UCSD-AML1 (cell line): ENCODE measurements around the gene SLC35G4.
A peak's percentile ranks its signal among the peaks of the same experiment; 100 is the strongest.
"Not testable (repeated sequence)": the region's sequence is repeated elsewhere in the genome, so short reads cannot be mapped to it uniquely, and the experiment has no call there.

Experiments used
- DNase-seq: peaks from one replicate; lab custom pipeline; 2025; ENCODE audit not compliant: unreplicated experiment; lab: John Stamatoyannopoulos, UW

Gene SLC35G4

DNA sequence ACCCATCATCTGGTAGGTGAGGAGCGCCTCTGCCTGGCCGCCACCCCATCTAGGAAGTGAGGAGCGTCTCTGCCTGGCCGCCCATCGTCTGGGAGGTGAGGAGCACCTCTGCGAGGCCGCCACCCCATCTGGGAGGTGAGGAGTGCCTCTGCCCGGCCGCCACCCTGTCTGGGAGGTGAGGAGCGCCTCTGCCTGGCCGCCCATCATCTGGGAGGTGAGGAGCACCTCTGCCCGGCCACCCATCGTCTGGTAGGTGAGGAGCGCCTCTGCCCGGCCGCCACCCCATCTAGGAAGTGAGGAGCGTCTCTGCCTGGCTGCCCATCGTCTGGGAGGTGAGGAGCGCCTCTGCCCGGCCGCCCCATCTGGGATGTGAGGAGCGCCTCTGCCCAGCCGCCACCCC is 4.2 kb downstream of the SLC35G4 start:
- DNase-seq = not testable (repeated sequence)

DNA sequence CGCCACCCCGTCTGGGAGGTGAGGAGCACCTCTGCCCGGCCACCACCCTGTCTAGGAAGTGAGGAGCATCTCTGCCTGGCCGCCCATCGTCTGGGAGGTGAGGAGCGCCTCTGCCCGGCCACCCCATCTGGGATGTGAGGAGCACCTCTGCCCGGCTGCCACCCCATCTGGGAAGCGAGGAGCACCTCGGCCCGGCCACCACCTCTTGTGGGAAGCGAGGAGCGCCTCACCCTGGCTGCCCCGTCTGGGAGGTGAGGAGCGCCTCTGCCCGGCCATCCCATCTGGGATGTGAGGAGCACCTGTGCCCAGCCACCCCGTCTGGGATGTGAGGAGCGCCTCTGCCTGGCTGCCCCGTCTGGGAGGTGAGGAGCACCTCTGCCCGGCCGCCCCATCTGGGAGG is 4.6 kb downstream of the SLC35G4 start:
- DNase-seq = not testable (repeated sequence)

DNA sequence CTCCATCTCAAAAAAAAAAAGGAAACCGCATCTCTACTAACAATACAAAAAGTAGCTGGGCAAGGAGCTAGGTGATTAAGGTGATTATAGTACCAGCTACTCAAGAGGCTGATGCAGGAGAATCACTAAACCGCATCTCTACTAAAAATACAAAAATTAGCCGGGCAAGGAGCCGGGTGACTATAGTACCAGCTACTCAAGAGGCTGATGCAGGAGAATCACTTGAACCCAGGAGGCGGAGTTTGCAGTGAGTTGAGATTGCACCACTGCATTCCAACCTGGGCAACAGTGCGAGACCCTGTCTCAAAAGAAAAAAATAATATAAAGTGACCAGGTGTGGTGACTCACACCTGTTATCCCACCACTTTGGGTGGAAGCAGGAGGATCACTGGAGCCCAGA is 5.6 kb downstream of the SLC35G4 start:
- DNase-seq = not testable (repeated sequence)

DNA sequence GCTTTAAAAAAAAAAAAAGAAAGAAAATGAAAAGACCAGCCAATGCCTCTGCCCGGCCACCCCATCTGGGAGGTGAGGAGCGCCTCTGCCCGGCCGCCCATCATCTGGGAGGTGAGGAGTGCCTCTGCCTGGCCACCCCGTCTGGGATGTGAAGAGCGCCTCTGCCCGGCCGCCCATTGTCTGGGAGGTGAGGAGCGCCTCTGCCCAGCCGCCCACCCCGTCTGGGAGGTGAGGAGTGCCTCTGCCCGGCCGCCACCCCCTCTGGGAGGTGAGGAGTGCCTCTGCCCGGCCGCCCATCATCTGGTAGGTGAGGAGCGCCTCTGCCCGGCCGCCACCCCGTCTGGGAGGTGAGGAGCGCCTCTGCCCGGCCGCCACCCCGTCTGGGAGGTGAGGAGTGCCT is 37.9 kb downstream of the SLC35G4 start:
- not testable (repeated sequence) for DNase-seq

DNA sequence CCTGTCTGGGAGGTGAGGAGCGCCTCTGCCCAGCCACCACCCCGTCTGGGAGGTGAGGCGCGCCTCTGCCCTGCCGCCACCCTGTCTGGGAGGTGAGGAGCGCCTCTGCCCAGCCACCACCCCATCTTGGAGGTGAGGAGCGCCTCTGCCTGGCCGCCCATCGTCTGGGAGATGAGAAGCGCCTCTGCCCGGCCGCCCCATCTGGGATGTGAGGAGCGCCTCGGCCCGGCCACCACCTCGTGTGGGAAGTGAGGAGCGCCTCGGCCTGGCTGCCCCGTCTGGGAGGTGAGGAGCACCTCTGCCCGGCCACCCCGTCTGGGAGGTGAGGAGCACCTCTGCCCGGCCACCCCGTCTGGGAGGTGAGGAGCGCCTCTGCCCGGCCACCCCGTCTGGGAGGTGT is 38.4 kb downstream of the SLC35G4 start:
- not testable (repeated sequence) for DNase-seq

DNA sequence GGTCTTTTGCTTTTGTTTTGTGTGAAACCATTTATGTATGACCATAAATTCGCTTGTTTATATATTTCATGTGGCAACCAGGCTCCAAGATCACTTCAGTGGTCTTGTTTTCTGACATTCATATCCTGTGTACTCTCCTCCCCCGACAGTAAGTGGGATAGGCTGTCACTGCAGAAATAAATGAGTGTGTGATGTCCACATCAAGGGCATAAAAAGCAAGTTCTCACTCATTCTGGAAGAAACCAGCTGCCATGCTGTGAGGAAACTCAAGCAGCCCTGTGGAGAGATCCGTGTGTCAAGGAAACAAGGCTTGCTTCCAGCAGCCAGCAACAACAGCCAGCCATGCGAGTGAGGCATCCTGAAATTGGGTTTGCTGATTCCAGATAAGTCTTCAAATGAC is 40.4 kb downstream of the SLC35G4 start:
- no peak for DNase-seq

DNA sequence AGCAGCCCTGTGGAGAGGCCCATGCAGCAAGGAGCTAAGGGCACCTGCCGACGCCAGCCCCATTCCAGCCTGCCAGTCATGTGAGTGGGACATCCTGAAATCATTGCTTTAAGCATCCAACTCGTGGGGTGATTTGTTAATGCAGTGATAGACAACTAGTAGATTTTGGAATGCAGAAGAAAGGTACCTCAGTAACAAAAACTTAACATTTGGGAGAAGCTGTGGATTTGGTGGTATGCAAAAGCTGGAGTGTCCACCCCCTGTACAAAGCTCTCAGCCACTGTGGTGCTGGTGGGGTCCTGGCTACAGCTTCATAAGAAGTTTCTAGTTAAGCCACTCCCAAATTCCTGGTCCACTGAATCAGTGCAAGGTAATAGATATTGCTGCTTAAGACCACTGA is 42.5 kb downstream of the SLC35G4 start:
- no peak for DNase-seq

DNA sequence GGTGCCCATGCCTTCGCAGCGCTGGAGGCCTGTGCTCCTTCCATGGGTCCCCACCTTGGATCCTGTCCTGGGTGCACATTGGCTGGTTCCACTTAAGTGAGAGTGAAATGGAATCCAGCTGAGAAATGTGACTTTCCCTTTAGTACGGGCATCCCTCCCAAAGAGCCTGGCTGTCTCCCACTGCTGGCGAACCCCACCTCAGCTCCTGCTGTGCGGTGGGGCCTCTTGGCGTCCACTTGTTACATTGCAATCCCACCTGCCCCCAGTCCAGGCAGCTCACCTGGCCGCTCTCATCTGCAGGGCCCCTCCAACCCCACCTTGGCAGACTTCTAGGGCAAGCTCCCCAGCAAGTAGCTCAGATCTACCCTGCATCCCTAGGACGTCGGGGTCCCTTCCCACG is 44.1 kb downstream of the SLC35G4 start:
- DNase-seq = no peak

DNA sequence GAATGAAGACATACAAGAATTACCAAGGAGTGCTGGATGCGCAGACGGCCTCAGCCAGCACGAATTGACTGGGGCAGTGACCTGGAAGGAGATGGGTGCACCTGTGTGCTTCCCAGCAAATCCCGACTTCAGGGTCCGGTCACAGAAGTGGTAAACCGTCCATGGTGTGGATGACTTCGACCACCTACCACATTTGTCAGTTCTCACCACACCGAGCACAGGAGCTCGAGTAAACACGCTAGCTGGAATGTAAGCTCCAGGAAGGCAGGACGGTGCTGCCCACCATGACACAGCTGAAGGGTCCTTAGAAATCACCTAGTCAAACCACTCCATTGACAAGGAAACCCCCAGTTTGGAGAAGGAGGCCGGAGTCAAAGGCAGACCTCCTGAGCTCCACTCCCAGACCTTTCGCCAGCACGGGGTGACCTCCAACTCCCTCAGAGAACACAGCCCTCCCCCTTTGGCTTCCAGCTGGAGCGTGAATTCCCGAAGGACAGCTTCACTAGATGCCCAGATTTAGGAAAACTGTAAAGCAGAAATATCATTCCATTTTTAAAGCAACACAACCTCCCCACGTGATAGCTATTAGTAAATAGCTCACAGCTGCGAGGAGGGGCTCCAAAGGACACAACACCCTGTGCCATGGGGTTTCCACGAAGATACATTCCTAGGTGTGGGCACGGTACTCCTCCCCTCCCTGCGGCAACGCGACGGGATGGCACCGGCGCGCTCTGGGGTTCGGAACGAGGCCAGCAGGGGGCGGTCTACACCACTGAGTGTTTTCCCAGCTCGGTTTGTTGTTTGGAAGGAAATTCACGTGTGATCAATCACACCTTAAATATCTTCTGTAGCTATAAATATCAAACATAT is 45.6 kb downstream of the SLC35G4 start:
- DNase-seq = peak; percentile 37

DNA sequence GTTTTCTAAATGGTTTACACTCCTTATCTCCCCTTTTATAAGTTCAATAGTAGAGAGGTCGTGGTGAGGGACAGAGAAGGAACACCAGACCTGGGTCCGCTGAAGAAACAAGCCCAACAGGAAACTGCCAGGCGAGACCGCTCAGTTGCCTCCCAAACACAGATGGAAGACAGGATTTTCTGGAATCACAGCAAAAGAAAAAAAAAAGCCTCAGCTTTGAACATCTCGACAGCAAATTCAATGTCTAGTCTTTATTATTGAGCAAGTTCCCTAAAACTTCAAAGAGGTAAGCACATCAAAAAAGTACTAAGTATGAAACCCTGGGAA is 46.2 kb downstream of the SLC35G4 start:
- DNase-seq = no peak

DNA sequence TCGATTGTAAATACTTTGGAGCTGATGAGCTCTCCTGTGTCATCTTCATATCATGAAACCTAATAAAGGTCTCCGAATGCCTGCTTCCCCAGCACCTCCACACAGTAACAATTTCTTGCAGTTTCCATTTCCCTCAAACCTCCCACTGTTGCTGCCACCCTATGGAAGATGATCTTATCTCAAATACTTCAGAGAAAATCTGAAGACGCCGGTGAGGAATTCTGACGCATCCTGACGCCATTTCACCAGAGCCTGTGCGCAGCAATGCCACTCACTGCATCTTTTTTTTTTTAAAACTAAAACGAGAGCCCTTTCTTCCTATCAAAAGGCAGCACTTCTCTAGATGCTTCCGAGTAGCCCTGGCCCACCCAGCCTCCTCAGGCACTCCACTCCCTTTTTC is 47.8 kb downstream of the SLC35G4 start:
- no peak for DNase-seq

DNA sequence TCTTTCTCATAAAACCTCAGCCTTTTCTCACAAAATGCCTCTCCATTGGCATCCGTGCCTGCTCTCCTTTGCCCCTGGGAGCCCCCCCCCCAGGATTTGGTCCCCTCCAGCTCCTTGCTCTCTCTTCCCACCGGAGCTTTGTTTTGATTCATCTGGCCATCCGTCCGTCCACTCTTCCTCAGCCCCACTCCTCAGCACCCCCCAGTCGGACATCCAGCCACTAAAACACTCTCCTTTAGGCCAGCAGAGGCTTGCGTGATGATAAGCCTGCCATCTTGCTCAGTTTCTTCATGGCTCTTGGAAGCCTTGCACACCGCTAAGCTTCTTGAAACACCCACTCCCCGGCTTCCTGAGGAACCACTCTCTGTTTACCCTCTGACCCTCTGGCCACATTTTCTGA is 48.2 kb downstream of the SLC35G4 start:
- no peak for DNase-seq

DNA sequence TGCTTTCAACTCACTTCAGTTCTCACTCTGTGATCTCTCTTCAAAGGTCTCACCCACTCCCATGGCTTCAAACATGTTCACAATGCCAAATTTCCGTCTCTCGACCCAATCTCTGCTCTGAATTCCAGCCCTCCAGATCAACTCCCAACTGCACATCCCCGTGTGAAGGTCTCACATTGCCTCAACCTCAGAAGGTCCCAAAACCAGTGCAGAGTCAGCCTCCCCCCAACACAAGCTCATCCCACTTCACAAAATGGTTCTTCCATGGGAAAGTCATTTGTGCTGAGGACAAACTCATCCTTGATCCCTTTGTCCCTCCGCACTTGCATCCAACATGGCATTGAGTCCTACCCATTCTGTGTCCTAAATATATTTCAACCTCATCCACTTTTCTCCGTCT is 48.6 kb downstream of the SLC35G4 start:
- DNase-seq = no peak

DNA sequence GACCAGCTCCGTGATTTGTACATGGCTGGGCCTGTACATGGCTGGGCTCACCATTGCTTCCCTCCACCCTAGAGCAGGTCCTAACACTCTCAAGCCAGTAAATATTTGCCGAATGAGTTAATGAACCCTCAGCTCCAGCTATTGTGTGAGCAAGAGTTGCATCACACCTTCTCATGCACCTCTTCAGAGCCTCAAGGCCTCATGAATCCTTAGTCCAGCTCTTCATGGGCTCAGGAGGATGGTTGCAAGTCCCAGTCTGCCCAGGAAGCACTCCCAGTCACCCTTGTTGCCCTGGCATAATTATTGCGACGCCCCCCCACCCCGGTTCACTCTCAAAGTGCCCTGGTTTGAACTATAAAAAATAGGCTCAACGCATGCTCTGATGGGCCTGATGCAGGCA is 49.6 kb downstream of the SLC35G4 start:
- no peak for DNase-seq
